Epithelial cell of prostate (primary cell): ENCODE results near the gene GLTP.
A peak's percentile ranks its signal among the peaks of the same experiment; 100 is the strongest.
"Not testable (repeated sequence)": the region's sequence is repeated elsewhere in the genome, so short reads cannot be mapped to it uniquely, and the experiment has no call there.

Experiments
- DNase-seq: peaks from one replicate; pipeline ENCODE4 v3.0.0-alpha.2; 2011; ENCODE audit warnings: low read depth, low spot score
- H3K27ac ChIP-seq: fragments of 450-650 bp; 2 replicates; pipeline ENCODE4 v1.5.1; 2017; ENCODE audit warnings: mild to moderate bottlenecking

Gene GLTP

GRCh38 chr12:109905301-109905700, 25.0 kb upstream of the GLTP start:
- H3K27ac ChIP-seq: no peak overlapping the region
- no peak for DNase-seq

- H3K27ac ChIP-seq: no peak overlapping the region
- DNase-seq: no peak
These were observed 22.6 kb upstream of the GLTP start for GRCh38 chr12:109902891-109903418.

- H3K27ac ChIP-seq: peak overlapping the region; percentile 67
- no peak for DNase-seq
These were observed 20.6 kb upstream of the GLTP start for GRCh38 chr12:109900752-109901580.

GRCh38 chr12:109899783-109900751, 19.7 kb upstream of the GLTP start, which contains the start of gene TCHP:
Gene TCHP (plus strand): TSS chr12:109900274. CDS start chr12:109903027, 2,753 bp downstream.
- H3K27ac ChIP-seq: peak within 1 kb of the TSS; percentile 67
- DNase-seq: no peak

- peak overlapping the region; percentile 67 for H3K27ac ChIP-seq
- not testable (repeated sequence) for DNase-seq
These were observed 19.0 kb upstream of the GLTP start for GRCh38 chr12:109899345-109899744.

DNA sequence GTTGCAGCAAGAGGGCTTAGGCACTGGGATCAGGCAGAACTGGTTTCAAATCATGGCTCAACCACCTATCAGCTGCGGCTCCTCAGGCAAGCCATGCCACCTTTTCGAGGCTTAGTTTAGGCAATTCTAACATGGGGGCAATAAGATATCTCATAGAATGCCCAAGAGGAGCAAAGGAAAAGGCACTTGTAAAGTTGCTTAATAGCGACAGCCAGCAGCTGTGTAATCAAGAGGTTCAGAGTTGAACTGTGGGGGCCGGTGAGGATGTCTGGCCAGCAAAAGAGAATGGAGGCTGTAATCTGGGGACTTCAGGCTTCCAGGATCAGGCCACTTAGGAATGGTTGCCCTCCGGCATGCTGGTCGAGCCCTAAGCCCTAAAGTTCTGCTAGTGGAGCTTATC, 16.7 kb upstream of the GLTP start:
- no peak for DNase-seq
- no peak overlapping the region for H3K27ac ChIP-seq

GRCh38 chr12:109896188-109896587, 15.8 kb upstream of the GLTP start:
- no peak overlapping the region for H3K27ac ChIP-seq
- no peak for DNase-seq

GRCh38 chr12:109894939-109895338, 14.6 kb upstream of the GLTP start:
- no peak for DNase-seq
- no peak overlapping the region for H3K27ac ChIP-seq

DNA sequence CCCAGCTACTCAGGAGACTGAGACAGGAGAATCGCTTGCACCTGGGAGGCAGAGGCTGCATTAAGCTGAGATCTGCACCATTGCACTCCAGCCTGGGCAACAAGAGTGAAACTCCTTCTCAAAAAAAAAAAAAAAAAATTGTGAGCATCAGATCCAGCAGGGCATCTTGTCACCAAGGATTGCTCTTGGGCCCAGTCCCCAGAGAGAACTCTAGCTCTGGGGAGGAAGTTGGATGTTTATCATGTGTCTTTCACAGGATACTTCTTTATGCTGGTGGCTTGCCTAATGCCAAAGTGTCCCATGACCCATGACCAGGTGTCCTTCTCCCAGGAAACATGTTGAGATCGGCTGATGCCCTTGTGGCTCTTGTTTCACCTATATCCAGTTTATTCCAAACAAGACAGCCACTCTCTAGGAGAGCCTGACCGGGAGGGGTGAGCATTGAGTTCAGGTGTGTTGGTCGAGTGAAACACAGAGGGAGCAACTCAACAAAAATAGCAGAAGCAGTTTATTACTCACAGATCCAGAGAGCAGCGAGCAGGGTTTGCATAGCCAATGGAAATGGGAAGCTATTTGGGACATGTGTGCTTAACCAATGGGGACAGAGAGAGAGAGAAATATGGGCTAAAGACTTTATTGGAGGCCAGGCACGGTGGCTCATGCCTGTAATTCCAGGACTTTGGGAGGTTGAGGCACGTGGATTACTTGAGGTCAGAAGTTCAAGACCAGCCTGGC, 13.1 kb upstream of the GLTP start:
- DNase-seq: no peak
- no peak overlapping the region for H3K27ac ChIP-seq

- no peak for DNase-seq
These were observed 12.4 kb upstream of the GLTP start for GRCh38 chr12:109892748-109893147.

GRCh38 chr12:109892165-109892715, 11.9 kb upstream of the GLTP start:
- no peak for DNase-seq
- no peak overlapping the region for H3K27ac ChIP-seq

More at GRCh38 chr12:109892748-109893147, 12.4 kb upstream of the GLTP start:
- H3K27ac ChIP-seq: no peak overlapping the region

- DNase-seq, H3K27ac ChIP-seq: not testable (repeated sequence)
These were observed 11.4 kb upstream of the GLTP start for GRCh38 chr12:109891731-109892130.

DNA sequence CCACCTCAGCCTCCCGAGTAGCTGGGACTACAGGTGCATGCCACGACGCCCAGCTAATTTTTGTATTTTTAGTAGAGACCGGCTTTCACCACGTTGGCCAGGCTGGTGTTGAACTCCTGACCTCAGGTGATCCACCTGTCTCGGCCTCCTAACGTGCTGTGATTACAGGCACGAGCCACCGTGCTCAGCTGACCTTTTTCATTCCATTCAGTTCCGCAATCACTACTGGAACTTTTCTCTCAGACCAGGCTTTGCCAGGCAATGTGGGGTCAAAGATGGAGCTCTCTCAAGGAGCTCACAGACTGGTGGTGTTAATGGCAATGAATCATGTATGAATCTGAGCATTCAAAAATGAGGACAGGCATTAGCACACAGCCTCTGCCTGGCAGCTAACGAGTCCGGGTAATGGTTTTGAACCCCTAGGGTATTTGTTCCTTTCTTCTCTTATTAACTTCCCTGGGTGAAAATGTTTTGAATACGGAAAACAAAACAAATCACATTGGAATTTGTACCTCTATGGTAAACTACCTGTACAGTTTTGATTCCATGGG, 10.4 kb upstream of the GLTP start:
- peak overlapping the region; percentile 99 for H3K27ac ChIP-seq
- no peak for DNase-seq

GRCh38 chr12:109888179-109889020, 8.1 kb upstream of the GLTP start:
- DNase-seq: peak; percentile 92
- peak overlapping the region; percentile 99 for H3K27ac ChIP-seq

GRCh38 chr12:109885616-109886015, 5.3 kb upstream of the GLTP start:
- peak overlapping the region; percentile 99 for H3K27ac ChIP-seq
- DNase-seq: no peak

GRCh38 chr12:109883461-109883860, 3.1 kb upstream of the GLTP start:
- no peak for DNase-seq
- H3K27ac ChIP-seq: peak overlapping the region; percentile 99

DNA sequence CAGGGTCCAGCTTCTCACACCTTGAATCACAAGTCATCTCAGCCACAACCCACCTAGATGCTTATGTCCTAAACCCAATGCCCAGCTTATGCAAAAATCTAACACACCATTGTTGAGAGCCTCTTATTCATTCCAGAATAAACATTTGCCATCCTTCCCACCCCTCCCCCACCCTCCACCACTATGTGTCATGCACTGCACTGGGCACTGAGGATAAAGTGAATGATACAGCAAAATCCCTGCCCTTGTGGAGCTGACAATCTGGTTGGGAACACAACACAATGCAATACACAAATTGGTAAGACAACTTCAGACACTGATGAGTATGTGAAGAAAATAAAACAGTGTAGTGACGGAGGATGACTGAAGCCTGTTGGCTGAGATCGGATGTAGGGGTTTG, 1.4 kb upstream of the GLTP start:
- no peak for DNase-seq
- peak overlapping the region; percentile 99 for H3K27ac ChIP-seq

GRCh38 chr12:109880938-109881337, 597 bp upstream of the GLTP start:
- H3K27ac ChIP-seq: peak overlapping the region; percentile 99
- no peak for DNase-seq
